Ecto neural progenitor cell (in vitro differentiated cells): Measurements from ENCODE around the gene HELB.
A peak's percentile ranks its signal among the peaks of the same experiment; 100 is the strongest.

Source experiments
- DNase-seq: peaks from one replicate; pipeline ENCODE4 v3.0.0-alpha.2; 2018; ENCODE audit warnings: low spot score

The HELB gene

DNA sequence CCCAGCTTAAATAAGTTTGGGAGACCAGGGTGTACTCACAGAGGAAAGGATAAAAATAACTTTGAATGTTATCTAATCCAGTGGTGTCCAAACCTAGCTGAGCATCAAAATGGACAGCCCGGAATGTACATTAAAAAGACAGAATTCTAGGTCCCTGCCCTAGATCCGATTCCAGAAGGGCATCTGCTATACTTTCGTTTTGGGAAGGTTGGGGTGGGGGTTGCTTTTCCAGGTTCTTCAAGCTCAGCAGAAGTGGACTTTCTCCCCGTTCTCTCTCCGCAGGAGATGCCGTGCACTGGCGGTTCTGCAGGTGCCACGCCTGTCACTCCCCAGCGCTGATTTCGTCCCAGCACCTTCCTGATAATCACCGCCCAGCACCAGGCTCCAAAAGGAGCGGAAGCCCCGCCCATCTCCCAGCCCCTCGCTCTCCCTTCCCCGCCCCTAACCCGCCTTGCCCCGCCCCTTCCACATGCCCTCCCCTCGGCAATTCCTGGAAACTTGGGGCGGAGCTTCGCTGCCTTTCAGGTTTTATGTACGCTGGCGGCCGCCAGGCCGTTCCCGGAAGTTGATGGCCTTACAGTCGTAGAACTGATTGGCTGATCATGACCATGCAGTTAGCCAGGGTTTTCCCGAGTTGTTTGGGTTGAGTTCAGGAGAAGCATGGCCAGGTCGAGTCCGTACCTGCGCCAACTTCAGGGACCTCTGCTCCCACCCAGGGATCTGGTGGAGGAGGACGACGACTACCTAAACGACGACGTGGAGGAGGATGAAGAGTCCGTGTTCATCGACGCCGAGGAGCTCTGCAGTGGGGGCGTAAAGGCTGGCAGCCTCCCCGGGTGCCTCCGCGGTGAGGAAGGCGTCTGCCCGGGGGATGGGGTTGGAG is at the start of gene HELB:
Gene HELB, plus strand, starts transcription at position 550 of the 883 bp plus-strand sequence. Its CDS starts 111 bp downstream, at position 661.
- peak; percentile 99 for DNase-seq

DNA sequence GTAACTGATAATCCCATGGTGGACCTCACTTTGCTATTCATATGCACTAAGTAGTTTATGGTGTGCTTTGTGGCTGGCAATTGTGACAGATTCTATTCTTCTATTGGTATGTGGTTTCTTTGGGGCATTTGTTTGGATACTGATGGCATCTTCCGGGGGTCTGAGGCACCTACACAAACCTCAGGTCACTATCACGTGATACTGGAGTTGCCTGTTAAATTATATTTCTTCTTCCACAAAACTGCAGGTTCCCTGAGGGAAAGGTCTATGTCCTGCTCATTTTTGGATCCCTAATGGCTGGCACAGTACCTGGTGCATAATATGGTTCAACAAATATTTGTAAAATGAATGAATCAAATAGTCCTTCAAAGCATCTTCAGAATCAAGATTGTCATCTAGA is 49.5 kb upstream of the HELB start:
- DNase-seq, result no peak

DNA sequence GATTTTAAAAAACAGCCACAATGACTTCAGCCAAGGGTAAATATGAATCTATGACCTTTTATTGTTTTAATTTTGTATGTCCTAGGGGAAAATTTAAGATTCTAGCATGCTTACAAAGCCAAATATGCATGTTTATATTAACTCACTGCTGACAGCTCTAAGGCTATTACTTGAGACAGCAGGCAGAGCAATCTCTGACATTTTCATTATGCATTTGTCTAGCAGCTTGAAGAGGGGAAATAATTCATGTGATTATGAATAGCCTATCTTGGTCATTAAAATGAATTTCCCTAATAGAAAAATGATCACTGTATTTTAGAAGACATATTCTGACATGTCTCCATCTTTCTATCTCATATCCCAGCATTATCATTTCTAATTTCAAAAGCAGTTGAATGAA is 46.6 kb upstream of the HELB start:
- DNase-seq, result no peak

DNA sequence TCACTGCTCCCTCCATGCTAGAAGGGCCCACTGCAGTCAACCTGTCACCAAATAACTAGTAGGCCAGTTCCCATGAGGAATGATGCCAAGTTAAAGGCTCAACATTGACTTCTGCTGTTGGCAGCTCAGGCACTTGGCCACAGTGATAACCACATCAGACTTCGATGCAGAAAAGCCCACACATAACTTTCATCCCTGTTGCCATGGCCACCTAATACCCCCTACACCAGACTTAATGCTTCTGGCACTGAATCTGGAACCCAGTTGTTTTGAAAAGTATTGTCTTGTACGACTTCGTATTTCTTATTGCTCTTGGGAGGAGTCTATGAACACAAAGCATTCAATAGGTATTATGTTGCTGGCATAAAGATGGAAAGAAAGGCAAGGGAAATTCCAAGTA is 44.3 kb upstream of the HELB start:
- no peak for DNase-seq

DNA sequence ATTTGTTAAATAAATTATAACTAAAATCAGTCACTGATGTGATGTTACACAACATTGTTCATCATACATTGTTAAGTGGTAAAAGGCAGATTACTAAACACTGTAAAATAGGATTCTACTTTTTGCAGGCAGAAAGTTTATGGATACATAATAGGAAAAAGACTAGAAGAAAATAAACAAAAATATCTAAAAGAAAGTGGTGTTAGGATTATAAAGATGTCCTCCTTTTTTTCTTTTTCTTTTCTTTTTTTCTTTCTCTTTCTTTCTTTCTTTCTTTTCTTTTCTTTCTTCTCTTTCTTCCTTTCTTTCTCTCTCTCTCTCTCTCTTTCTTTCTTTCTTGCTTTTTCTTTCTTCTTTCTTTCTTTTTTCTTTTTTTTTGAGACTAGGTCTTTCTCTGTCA is 39.6 kb upstream of the HELB start:
- DNase-seq, result no peak

DNA sequence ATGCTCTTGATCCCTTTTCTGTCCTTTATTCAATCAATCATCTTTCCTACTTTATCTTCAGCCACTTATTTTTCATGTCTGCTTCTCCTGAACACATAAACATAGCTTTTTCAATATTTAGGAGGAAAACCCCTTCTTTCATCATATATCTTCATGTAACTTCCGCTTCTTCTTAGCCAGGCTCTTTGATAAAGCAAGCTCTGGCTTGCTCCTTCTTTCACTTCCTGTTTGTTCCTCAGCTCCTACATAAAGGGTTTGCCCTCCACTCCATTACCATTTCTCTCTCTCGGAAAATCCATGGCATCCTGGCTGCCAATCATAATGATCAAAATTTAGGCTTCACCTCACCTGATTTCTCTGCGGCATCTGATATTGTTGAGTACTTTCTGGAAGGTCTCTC is 33.7 kb upstream of the HELB start:
- no peak for DNase-seq

DNA sequence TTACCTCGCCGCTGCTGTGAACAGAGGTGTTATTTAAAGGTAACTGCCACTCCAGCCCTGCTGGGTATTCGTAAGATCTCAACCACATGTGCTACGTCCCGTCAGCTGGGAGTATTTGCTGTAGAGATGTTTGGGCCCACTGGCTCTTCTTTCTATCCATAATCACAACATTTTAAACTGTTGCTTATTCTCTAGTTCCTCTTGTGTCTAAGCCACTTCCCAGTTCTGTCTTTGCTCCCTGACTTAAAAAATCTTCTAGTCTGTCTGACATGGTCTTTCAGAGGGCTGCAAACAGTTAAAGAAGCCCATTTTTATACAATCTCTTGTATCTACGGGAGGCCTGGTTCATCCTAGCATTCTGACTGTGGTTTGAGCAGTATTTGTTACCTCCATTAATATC is 33.2 kb upstream of the HELB start:
- DNase-seq, result no peak

DNA sequence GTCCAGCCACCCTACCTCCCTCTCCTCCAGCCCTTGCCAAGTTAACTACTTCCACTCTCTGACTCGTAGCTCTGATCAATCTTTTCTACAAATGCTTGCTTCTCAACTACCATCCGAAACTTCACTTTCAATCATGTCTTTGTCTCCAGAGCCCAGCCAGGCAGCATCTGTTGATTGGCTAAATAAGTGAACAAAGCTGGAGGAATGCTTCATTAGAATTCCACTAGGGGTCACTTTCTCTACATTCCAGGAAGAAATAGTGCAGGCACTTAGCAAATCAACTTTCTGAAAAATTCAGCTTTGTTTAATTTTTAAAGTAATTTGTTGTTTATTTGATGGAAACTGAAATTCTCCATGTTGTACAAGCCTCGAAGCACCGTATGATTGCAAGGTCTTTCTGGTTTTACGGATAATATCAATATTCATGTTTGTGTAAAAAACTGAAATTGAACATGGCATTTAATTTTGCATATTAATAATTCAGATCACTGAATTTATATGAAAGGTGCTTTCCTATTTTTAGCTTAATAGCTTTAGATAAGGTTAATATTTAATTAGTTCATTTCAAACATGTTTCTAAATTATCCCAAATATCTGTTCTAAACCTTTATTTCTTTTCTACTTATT is 32.4 kb upstream of the HELB start:
- peak; percentile 54 for DNase-seq

DNA sequence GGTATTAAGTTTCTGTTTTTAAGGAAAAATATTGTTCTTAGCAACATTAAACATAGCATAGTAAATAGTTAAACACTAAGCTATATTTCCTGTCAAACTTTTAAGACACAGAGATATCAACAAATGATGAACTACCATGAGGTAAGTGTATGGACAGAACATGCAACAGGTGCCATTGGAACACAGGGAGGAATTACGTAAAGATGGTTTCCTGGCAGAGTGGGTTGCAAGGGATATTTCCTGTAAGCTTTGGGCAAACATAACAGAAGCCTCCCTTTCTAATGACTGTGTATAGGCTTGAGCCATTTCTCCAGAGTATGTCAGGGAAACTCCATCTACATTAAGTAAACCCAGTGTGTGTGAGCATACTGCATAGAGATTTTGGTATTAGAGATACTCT is 31.7 kb upstream of the HELB start:
- no peak for DNase-seq

DNA sequence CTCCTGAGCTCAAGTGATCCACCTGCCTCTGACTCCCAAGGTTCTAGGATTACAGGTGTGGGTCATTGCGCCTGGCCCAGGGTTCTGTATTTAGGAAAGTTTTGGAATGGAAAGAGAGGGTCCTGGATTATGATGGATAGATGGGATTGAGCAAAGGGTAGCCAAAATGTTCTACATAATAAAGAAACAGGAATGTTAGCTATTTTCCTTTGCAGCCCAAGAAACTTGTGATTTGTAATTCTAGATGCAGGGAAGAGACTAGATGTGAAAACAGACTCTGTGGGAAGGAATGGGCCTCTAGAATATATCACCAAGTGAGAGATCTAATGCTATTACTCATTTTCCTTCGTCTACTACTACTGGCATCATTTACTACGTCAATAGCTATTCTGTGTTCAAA is 29.6 kb upstream of the HELB start:
- no peak for DNase-seq

DNA sequence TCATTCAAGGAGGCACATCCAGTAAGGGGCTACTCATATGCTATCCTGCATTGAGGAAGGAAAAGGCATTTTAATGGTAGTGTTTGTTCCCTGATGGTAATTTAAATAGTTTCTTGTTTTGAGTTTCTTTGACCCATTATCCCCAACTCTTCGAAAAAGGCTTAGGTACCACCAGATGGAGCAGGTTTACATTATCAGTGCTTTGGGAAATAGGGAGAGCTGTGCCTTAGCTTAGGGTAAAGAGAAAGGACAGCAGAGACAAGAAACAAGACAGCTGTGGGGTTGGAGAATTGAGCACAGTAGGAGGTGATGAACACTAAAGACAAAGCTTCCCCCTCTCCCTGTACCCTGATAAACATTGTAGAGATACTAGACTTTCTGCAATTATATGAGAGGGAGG is 29.1 kb upstream of the HELB start:
- no peak for DNase-seq

DNA sequence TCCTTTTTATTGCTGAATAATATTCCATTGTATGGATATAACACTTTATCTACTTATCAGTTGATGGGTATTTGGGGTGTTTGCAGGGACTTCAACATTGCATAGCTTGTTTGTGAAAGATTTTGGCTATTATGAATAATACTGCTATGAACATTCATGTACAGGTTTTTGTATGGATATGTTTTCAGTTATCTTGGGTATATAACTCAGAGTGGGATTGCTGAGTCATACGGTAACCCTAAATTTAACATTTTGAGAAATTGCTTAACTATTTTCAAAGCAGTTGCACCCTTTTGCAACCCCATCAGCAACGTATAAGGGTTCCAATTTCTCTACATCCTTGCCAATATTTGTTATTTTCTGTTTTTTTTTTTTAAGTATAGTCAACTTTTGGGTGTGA is 27.3 kb upstream of the HELB start:
- no peak for DNase-seq

DNA sequence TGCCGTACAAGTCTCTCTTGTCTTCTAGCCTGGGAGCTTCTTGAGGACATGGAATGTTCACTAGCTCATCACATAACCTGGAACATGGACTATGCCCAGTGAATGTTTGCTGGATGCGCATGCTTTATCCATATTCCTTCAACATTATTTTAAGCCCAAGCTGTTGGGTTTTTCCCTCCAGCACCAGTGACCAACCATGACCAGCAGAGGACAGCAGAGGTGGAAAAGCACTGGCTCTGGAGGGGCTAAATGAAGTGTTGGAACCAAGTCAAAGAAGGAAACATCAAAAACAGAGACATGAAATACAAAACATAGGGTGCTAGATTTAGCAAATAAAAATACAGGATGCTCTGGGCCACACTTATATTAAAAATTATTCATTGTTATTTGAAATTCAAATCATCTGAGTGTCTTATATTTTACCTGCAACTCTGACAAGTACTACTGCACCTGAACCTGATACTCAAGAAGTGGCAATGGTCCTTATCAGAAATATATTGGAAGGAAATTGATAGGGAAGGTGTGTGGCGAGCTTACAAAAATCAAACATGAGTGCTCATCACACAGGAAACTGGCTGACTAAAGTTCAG is 23.1 kb upstream of the HELB start:
- DNase-seq, result no peak

DNA sequence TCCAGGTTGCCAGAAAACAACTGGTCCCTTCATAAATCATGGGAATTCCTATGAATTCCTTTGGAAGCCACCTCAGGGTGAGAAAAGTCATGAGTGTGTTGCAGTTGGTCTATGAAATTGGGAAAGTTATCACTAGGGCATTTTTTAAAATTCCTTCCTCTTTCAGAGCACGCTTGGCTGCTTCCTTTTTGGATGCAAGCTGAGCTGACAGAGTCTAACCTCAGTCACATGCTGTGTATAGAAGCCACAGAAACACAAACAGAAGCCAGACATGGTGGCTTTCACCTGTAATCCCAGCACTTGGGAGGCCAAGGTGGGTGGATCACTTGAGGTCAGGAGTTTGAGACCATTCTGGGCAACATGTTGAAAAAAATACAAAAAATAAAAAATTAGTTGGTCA is 21.7 kb upstream of the HELB start:
- DNase-seq, result no peak

DNA sequence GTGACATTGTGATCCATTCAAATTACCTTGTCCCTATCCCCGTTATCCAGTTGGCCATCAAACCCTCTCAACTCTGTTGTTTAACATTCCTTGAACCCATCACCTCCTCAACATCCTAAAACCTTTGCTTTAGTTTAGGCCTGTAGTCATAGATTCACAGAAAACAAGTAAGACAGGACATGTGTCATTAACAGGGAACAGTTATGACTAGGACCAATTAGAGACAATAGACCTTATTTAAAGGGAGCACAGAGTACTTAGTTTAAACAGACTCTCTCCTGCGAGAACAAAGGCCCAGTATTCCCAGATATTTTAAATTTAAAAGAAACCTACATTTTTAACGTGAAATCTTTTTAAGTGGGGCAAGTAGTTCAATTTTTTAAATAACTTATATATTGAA is 20.0 kb upstream of the HELB start:
- no peak for DNase-seq

DNA sequence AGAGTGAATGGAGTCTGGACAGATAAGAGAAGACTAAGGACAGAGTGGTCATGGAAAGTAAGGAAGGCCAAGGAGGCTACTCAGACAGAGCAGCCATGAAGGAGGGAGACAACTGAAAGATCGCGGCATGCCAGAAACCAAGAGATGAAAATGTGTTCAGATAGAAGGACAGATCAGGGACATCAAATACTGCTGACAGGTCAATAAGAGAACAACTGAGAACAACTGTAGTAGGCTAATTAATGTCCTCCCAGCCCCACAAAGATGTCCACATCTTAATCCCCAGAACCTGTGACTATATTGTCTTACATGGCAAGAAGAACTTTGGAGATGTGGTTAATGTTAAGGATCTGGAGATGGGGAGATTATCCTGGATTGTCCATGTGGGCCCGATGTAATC is 15.0 kb upstream of the HELB start:
- no peak for DNase-seq

DNA sequence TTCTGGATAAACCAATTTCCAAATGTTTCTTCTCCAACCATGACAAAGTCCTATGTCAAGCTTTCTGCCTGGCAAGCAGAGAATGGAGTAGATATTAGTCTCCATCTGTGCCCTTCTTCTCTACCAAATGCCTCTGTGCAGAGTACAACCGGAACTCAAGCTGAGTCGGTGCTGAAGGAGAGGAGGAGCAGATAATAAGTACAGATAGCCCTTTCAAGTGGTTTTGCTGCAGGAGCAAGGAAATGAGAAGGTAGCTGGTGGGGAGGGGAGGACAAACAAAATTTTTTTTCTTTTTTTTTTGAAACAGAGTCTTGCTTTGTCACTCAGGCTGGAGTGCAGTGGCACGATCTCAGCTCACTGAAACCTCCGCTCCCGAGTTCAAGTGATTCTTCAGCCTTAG is 14.2 kb upstream of the HELB start:
- no peak for DNase-seq

DNA sequence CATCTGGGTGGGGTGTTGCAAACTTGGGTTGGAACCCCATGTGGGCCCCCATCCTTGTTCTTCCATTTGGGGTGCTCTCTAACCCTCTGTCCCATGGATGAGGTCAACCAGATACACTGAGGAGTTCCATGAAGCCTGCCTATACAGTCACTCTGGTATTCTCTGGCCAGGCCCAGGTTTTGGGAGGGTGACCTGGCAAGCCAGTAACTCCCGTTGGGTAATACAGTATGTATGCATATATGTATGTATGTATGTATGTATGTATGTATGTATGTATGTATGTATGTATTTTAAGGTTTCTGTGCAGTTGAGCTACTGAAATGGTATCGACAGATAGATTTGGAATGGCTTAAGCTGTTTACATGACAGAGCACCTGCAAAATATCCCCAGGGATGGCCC is 12.8 kb upstream of the HELB start:
- DNase-seq, result no peak

DNA sequence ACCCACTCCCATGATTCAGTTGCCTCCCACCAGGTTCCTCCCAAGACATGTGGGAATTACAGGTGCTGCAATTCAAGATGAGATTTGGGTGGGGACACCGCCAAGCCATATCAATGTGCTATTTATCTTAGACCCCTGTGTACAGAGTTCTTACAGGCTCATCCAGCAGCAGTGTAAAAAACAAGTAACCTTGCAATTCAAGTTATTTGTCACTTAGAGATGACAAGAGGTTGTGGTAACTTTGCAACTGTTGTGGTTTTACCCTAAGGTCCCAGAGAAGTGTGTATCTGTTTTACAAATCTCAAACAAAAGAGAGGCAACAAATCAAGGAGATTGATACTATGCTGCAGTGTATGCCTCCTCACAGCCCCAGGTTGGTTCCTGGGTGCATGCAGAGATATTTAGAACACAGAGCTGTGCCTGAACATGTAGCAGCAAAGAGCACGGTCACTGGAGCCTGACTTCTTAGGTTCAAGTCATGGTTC is 11.5 kb upstream of the HELB start:
- no peak for DNase-seq

DNA sequence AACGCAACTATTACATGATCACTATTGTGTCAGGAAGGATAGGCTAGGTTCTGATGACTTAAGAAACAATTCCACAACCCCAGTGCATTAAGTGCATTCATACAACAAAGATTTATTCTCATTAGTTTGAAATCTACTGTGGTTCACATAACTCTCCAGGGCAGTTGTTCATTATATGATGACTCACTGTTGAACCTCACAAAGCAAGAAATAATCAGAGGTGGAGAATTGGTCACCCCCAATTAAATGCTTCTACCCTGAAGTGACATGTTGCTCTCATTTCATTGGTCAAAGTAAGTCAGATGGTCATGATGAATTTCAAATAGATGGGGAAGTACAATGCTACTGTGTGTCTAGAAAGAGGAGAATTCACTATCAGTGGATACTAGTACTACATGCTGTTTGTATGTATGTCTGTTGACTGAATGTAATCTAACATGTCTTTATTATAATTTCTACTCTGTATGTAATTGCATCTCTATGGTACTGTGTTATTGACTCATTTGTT is 6.1 kb upstream of the HELB start:
- no peak for DNase-seq

DNA sequence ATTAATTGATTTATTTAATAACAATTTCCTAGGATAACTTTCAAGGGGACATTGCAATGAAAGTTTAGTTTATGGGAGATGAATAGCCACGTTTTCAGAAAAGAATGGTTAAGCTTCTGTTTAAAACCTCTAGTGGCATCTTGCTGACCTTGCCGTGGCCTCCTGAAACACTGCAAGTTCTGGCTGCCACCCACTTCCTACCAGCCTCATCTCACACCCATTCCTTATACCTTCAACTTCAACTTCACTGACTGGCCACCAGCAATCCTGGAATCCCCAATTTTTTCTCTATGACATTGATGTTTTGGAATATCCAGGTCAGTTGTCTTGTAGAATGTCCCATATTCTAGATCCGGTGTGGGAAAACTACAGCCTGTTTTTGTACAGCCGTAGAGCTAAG is 5.2 kb upstream of the HELB start:
- no peak for DNase-seq

DNA sequence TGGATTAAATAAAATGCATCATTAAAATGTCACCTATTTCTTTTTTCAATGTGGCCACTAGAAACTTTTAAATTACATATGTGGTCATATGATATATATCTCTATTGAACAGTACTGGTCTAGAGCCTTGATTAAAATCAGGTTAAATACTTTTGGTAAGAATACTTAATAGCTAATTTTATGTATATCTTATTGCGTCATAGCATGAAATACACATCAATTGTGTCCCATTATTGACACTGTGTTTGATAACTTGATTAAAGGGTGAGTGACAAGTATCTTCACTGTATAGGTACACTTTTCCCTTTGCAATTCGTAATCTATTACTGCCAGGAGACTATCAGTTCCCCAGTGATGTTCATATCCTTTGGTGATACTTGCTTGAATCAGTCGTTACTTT is 4.4 kb upstream of the HELB start:
- no peak for DNase-seq

DNA sequence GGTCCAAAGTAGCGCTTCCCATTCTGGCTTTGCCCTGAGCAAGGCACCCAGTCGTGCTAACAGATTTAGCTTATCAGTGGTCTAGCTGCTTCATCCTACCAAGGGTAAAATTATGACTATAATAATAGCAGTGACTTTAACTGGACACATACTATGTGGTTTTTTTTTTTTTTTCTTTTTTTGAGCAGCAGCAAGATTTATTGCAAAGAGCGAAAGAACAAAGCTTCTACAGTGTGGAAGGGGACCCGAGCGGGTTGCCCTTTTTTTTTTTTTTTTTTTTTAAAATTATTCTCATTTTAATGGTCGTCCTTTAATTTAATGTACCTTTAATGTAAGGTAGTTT is 505 bp downstream of the HELB start:
- DNase-seq, result no peak
